HG03095 (cell line): ENCODE data around the gene CACNA1D.
"Not testable (repeated sequence)": the region's sequence is repeated elsewhere in the genome, so short reads cannot be mapped to it uniquely, and the experiment has no call there.

Experiments
- ATAC-seq: cut with Tn5 transposase; IDR thresholded peaks from one replicate; pipeline ENCODE4 v1.9.1; 2021; ENCODE audit warnings: moderate library complexity; ENCODE audit not compliant: unreplicated experiment

Gene CACNA1D

DNA sequence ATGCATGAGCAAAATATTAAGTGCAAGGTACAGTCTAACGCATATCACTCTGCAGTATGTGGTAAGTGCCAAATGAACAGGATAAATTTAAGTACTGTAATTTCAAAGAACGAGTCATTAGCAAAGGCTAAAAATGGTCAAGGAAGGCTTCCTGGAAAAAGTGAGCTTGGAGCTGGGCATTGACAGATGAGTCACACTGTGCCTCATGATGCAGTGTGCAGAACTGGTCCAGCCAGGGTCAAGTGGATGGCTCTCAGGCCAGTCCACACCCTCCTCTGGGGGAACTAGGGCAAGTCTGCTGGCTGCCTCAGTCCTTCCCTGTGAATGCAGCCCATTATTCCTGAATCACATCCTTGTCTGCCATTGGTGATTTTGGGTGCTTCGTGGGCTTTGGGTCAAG is 76.3 kb downstream of the CACNA1D start:
- ATAC-seq, result no peak

DNA sequence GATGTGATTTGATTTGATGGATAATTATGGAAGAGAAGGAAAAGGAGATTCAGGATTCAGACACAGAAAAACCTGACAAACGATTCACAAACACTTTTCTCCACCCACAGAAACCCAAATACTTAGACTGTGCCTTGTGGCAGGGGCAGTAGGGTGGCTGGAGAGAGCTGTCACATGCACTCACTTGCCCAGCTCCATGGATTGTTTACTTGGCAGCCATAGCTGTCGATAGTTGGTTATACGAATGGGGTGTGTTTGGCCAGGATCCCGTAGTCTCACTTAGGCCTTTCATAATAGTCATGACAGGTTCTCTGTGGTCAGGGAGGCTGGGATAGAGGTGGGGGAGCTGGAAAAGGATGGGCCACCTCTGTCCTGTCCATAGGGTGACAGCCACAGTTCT is 76.9 kb downstream of the CACNA1D start:
- no peak for ATAC-seq

- ATAC-seq, result not testable (repeated sequence)
Observed at GRCh38 chr3:53572184-53572583, 77.8 kb downstream of the CACNA1D start.

DNA sequence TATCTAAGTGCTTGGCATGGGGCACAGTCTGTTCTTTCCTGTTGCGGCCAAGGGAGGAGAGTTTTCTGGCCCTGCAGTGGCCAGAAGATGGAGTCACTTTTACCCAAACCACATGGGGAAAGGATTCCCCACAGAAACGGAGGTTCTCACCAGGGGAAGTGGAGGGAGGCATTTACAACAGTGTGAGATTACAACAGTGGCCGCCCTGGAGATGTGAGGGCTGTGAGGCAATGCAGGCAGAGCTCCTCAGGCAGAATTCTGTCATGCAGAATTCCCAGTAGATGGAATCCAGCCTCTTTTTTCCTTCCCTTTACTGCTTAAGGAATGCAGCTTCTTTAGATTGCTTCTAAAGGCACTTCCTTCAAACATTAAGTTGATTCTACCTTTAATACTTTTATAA is 83.1 kb downstream of the CACNA1D start:
- no peak for ATAC-seq

DNA sequence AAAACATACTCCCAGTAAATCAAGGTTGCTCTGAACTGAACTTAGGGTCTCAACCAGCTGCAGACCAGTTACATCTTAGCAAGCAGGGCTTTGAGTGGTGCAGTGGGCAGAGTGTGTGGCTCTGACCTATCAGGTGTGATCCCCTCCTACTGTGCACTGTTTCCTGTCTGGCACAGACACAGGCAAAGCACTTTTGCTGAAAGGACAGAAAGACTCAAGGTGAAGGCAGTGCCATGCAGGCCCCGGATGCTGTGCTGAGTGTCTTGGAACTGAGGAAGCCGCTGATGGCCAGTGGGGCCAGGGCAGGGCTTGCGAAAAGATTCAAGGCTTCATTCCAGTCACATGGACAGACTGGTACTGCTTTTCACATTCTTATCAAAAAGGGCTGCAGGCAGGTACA is 85.2 kb downstream of the CACNA1D start:
- no peak for ATAC-seq

- no peak for ATAC-seq
Observed at GRCh38 chr3:53581671-53582070, 87.3 kb downstream of the CACNA1D start.

- no peak for ATAC-seq
Observed at GRCh38 chr3:53583161-53583690, 88.8 kb downstream of the CACNA1D start.

GRCh38 chr3:53585049-53585448 is 90.6 kb downstream of the CACNA1D start:
- ATAC-seq, result no peak

- no peak for ATAC-seq
Observed at GRCh38 chr3:53585627-53586026, 91.2 kb downstream of the CACNA1D start.

DNA sequence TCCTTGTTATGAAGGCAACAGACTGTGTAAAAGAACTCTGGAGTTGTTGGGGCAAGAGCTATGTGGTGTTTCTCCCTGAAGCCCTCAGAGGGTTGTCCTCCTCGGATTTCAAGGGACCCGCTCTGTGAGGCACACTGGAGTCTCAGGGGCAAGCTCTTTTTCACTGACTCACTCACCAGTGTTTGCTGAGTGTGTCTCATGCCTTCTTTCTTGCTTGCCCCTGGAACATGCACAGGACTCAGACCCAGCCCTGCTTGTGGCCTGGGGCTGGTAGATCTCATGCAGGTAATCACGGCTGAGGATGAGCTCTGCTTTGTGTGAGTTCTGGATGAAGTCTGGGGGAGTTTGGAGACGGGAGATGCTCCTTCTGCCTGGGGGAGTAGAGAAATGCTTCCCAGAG is 93.7 kb downstream of the CACNA1D start:
- ATAC-seq, result no peak

DNA sequence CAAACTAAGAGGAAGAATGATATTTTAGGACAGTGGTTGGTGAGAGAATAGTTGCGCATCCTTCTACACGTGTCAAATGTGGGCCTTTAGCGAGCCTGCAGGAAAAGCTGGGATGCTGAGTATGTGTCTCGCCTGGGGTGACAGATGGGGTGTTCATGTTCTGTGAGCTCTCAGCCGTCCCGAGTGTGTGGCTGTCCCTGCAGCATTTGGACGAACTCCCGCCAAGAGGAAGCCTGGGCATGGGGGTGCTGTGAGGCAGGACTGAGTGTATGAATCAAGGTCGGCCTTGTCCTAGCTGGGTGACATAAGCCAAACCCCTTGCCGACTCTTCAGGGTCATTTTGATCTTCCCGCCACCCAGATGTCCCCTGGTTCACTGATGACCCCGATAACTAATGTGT is 94.8 kb downstream of the CACNA1D start:
- no peak for ATAC-seq

DNA sequence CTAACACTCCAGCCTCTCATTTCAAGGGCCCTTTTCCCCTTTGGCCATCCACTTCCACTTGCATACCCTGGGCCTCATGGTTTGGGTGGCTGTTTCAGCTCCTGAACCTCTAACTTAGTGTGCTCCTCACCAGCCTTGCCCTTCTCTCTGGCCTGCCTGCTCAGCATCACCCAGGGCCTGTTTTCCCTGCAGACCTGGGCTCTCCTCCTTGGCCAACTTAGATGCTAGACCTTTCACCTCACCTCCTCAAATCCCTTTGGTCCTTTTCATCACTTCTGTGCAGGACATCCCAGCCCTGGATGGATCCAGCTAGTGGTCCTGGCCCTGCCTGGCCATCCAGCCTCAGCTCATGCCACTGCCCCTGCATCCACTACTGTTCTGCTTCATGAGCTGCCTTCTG is 95.4 kb downstream of the CACNA1D start:
- no peak for ATAC-seq

- ATAC-seq, result no peak
Observed at GRCh38 chr3:53590606-53591005, 96.2 kb downstream of the CACNA1D start.

DNA sequence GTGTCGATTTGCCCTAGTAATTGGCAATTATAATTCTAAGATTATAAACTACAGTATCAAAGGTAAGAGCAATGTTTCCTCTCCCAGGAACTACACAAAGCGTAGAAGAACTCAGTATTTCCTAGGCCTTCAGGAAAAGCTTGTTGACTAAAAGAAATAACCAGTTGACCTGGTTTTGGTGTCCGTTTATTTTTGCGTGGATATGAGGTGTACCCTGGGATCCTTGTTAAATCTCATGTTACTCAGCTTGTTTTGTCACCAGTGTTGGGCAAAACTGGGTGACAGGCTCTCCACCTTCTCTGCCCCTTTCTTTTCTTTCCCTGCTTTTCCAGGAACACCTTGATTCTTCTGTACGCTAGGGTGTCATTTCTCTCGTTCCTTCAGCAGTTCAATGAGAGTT is 97.2 kb downstream of the CACNA1D start:
- no peak for ATAC-seq

GRCh38 chr3:53592862-53593261 is 98.5 kb downstream of the CACNA1D start:
- ATAC-seq, result no peak

DNA sequence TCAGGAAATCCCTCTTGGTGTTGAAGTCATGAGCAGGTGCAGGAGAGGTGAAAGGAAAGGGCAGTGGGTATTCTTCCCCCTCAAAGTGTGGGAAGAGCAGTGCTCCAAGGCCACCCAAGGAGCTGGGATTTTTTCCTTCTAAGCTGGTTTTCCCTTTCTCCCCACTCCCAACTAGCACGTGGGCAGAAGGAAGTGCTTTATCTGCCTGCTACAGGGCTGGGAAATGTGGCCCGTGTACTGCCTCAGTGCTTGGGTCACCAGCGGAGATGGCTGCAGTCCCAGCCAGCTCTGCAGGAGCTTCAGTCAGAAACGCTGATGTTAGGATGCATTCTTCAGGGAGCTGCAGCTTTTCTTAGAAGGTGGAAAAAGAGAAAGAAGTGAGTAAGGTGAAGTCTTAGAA is 99.2 kb downstream of the CACNA1D start:
- ATAC-seq, result no peak

GRCh38 chr3:53594276-53594675 is 99.9 kb downstream of the CACNA1D start:
- ATAC-seq, result no peak

GRCh38 chr3:53595660-53596059 is 101.2 kb downstream of the CACNA1D start:
- ATAC-seq, result no peak

DNA sequence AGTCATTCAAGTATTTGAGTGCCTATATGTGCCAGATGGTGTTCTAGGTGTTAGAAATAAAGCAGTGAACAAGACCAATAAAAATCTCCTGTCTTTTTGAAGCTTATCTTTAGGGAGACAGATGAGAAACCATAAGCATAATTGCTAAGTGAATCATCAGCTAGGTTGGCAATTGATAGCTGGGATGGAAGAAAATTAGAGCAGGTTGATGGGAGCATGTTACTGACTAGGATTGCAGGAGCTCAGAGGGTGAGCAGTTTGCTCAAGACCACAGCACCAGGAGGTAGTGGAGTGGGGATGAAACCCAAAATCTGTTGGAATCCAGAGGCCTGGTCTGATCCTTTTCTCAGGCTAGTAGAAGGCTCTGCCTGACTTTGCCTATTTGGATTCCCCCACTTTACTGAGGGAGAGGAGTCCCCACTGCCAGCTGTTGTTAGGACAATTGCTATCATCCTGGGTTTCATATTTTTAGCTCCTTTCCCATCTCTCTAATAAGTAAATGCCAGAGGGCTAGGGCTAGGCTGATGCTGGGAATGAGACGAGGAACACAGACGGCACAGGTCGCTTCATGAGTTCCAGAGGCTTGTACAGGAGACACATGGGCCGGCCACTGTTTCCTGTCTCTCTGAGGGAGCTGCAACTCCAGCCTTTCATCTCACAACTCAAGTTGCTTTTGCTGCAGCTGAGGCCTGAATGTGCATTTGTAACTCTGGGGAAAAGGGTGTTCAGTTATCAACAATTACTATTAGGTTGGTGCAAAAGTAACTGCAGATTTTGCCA is 102.9 kb downstream of the CACNA1D start:
- ATAC-seq, result no peak

DNA sequence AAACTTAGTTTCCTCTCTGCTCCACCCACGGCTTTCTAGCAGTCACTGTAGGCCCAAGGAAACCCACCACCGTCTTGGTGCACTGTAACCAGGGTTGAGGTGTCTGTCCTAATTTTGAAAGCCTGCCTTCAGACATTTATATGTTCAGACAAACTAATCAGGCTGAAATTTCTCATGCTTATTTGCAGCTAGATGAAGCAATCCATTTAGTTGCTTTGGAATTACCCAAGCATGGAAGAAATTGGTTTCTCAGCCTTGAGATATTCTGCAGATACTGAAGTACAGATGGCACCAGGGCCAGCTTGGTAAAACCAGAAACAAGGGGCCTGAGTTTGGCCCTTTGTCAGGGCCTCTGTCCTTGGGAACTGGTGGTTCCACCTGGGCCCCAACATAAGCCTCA is 105.4 kb downstream of the CACNA1D start:
- ATAC-seq, result no peak

GRCh38 chr3:53602866-53603265 is 108.5 kb downstream of the CACNA1D start:
- ATAC-seq, result no peak

DNA sequence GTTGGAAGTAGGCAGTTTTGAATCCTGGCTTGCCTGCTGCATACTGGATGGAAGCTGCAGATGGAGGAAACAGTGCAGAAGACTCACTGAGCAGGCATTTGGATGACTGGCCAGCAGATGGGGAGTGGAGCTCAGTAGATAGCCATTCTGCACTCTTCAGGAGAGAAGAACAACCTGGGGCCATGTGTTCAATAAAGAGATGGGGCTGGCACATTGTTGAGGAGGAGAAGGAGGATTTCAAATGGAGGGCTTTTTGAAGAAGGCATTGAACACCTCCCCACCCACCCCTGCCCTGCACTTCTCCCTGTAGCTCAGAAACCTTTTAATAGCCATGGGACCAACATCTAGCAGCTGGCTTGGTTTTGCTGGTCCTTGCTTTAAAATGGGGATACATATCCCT is 109.8 kb downstream of the CACNA1D start:
- ATAC-seq, result no peak

- ATAC-seq, result no peak
Observed at GRCh38 chr3:53606793-53607192, 112.4 kb downstream of the CACNA1D start.
